GF-D8 (cell line): Measurements from ENCODE around the gene GNA12.
A peak's percentile ranks its signal among the peaks of the same experiment; 100 is the strongest.
"Not testable (repeated sequence)": the region's sequence is repeated elsewhere in the genome, so short reads cannot be mapped to it uniquely, and the experiment has no call there.

Experiments
- DNase-seq: peaks from one replicate; lab custom pipeline; 2025; lab: John Stamatoyannopoulos, UW

Gene GNA12

DNA sequence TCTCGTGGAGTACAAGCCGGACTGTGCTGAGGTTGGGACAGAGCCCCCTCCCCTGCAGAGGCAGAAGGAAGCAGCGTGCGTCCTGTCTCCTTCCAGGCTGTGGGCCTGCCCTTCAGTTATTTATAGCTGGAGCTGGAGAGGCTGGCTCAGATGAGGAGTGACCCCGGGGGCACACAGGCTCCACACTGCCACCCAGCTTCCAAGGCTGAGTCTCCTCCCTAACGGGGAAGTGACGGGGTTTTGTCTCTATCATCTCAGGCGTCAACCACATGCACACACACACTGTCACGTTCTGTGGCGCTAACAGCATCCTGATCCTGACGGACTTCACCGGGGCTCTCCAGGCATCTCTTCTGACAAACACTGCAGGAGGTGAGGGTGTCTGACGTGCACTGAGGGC, 130.7 kb downstream of the GNA12 start:
- no peak for DNase-seq

DNA sequence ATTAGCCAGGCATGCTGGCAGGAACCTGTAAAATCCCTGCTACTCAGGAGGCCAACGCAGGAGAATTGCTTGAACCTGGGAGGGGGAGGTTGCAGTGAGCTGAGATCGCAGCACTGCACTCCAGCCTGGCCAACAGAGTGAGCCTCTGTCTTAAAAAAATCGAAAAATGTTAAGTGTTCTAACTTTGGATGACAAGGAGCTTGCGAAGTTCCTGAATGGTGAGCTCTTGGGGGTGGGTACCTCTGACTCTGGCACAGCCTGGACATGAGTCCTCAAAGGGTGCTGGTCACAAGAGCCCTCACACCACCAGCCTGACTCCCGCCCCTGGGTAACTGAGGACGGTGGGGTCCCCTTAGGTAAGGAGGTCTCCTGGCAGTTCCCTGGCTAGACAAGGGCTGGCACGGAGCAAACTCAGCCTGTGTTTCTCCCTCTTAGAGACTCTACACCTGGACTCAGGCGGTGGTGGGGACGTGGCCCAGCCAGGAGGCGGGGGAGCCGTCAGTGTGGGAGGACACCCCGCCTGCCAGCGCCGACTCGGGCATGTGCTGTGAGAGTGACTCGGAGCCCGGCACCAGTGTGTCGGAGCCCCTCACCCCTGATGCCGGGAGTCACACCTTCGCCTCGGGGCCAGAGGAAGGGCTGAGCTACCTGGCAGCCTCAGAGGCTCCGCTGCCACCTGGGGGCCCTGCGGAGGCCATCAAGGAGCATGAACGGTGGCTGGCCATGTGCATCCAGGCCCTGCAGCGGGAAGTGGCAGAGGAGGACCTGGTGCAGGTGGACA, 132.0 kb downstream of the GNA12 start:
- DNase-seq: no peak

DNA sequence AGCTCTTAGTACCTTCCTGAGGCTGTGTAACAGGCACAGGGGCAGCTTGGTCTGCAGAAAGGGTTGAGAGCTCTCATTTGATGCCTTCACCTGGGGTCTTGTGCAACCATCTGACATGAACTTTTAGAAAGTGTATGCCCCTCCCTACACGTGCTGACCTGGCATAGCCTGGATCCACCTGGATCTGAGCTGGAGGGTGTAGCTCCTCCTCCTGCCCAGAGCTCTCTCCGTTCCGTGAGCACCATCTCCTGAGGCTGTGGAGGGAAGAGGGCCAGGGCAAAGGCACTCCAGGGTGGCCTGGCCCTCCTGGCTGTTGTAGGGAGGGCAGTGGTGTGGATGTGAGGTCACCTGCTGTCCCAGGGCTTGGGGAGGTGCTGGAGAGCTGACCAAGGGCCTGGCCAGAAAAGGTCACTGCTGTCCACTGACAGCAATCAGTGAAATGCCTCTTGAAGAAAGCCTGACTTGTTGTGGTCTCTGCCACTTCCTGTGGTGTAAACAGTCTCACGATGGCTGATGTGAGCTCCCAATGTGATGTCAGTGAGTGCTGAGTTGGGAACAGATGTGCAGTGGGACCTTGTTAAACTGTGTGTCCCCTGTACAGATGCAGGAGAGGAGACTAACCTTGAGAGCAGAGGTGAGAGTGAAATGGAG, 133.1 kb downstream of the GNA12 start:
- peak; percentile 56 for DNase-seq

DNA sequence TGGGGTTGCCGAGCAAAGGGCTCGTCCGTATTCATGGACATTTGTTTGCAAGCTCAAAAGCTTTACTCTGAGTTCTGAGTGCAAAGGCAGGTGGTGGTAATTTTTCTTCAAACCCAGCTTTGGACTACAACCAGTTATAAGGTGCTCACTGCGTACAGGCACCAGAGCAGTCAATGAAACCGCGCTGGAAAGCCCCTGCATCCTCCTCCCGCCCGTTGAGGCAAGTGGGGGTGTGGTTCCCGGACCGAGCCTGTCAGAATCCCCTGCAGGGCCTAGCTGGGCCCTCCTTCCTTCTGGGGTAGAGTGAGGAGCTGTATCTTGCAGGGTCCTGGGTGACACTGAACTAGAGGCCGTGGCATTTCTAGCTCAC, 133.8 kb downstream of the GNA12 start:
- DNase-seq: no peak

DNA sequence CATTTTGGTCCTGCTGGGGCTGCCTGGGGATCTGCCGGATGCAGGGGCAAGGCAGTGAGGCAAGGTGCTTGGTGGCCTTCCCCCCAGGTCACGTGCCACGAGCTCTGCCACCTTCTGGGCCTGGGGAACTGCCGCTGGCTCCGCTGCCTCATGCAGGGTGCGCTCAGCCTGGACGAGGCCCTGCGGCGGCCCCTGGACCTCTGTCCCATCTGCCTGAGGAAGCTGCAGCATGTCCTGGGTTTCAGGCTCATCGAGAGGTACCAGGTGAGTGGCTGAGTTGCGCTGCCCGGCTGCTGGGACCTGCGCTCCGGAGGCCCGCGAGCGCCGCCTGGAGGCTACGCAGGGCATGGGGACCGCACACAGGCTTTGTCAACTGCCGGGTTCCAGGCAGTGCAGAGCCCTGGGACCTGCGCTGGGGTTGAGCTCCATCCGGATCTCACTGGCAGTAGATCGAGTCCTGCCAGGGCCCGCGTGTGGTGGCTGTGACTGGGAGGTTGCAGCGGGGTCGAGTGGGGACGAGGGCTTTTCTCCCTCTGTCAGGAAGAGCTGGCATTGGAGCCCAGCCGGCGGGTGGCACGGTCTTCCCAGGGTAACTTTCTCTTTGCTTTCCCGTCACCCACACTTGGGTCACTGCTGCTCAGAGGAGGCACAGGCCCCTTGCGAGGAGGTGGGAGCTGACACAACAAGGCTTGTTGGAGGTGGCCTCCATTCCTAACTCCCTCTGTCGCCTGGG, 134.4 kb downstream of the GNA12 start:
- DNase-seq: peak; percentile 11

DNA sequence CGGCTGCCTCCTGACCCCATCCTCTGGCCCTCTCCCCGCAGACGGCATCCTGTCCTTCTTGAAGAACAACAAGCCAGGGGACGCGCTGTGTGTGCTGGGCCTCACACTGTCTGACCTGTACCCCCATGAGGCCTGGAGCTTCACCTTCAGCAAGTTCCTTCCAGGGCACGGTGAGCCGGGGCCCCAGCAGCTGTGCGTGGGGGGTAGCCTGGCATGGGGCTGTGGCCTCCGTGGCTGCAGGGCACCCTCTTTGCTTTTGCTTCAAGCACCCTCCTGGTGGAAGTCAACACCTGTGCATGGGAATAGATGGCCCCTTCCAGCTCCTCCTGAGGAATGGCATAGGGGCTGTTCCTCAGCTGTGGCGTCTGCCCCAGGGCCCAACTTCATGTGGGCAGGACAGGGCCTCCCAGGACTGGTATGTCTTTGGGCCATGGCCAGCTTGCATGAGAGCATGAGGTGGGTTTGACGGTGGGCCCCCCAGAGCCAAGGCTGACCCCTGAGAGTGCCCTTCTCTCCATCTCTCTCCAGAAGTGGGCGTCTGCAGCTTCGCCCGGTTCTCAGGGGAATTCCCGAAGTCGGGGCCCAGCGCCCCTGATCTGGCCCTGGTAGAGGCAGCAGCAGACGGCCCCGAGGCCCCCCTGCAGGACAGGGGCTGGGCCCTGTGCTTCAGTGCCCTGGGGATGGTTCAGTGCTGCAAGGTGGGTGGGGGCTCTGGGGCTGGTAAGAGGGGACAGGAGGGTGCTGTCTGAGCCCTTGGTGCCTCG, 135.4 kb downstream of the GNA12 start:
- DNase-seq: no peak

DNA sequence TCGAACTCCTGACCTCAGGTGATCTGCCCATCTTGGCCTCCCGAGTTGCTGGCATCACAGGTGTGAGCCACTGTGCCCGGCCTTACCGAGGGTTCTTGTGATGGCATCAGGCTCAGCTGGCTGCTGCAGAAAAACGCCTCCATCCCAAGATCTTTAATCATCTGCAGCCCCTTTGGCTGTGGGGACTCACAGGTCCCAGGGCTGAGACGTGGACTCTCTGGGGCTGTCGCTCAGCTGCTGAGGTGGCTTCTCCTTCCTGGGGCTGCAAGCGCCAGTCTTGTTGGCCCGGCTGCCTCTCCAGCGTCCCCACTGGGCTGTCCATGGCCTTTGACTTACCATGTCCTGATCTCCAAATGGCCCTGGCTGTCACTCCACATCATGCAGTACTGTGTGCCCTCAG, 136.1 kb downstream of the GNA12 start:
- no peak for DNase-seq

DNA sequence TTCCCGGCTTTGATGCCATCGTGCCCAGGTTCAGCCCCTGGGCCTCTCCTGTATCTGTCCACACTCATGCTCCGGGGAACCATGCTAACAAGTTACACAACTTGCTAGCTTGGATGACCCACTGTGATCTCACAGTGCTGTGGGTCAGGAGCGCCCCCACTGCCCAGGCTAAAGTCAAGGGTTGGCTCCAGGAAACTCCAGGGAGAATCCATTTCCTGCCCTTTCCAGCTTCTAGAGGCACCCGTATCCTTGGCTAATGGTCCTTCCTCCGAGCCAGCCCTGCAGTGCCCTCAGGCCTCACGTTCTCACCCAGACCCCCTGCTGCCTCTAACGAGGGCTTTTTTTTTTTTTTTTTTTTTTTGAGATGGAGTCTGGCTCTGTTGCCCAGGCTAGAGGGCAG, 136.6 kb downstream of the GNA12 start:
- no peak for DNase-seq

DNA sequence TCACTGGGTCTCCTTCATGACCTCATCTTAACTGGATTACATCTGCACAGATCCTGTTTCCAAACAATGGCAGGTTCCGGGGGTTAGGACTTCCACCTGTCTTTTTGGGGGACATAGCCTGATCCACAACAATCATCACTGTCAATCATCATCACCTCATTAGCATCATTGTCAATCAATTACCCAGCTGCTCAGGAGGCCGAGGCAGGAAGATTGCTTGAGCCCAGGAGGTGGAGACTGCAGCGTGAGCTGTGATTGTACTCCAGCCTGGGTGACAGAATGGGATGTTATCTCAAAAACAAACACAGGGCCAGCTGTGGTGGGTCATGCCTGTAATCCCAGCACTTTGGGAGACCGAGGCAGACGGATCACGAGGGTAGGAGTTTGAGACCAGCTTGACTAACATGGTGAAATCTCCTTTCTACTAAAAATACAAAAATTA, 137.4 kb downstream of the GNA12 start:
- no peak for DNase-seq

DNA sequence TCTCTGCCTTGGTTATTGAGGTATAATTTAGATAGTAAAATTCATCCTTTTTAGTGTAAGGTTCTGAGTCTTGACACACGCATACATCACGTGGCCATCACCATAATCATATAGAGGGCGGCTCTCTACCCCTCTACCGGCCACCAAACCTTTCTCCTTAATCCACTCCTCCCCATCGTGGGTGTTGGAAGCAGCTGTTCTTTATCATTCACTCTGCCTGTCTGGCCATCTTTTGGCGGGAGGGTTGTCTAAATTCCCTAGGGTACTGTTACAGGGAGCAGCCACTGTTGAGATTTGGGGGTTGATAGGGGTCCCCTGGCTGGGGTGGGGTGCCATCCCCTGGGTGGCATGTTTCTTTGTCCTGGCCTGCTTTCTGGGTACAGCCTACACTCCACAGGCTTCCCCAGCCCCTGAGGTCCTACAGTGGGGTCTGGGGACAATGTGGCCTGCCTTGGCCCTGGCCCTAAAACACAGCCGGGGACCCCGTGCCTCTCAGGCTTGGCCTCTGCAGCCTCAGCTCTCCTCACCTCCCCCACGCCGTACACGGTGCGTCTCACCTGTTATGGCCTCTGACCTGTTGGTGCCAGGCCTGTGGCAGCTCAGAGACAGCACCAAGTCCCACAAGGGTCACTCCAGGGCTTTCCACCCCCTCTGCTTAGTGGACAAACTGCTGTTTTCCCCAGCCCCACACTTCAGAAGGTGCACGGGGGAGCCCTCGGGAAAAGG, 138.6 kb downstream of the GNA12 start:
- no peak for DNase-seq

DNA sequence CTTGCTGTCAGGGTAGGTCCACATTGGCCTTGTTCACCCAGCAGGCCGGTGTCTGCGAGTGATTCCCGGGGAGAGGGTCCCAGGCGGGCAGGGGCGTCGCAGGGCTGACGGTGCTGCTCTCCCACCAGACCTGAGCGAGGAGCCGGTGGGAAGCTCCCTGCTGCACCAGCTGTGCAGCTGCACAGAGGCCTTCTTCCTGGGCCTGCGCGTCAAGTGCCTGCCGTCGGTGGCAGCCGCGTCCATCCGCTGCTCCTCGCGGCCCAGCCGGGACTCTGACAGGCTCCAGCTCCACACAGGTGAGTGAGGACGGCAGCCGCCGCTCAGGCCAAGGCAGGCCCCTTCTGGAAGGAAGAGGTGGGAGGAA, 141.5 kb downstream of the GNA12 start:
- no peak for DNase-seq

DNA sequence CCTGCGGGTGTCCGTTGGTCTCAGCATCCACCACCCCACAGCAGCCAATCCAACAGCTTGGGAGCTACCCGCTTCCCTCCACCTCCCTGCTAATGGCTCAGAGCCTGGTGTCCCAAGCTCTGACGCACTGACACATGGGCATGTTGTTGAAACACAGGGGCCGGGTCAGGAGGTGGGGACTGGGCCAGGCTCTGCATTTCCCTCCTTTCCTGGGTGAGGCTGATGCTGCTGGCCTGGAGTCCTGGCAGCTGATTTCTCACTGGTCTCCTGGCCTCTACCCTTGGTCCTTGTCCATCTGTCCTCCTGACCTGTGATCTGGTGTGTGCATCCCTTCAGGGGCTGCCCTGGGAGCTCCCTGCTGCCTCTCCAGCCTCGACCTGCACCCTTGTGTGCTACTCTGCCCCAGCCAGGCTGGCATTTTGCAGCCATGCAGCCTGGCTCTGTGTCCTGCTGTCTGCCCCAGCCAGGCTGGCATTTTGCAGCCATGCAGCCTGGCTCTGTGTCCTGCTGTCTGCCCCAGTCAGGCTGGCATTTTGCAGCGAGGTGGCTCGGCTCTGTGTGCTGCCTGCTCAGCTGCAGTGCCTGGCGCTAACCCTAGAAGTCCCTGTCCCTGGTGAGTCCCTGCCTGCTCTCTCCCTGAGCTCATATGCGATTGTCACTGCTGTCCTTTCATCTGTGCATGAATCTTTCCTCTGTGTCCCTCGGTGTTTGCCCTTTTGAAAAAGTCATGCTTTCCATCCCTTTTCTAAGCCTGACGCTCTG, 142.1 kb downstream of the GNA12 start:
- DNase-seq: no peak

DNA sequence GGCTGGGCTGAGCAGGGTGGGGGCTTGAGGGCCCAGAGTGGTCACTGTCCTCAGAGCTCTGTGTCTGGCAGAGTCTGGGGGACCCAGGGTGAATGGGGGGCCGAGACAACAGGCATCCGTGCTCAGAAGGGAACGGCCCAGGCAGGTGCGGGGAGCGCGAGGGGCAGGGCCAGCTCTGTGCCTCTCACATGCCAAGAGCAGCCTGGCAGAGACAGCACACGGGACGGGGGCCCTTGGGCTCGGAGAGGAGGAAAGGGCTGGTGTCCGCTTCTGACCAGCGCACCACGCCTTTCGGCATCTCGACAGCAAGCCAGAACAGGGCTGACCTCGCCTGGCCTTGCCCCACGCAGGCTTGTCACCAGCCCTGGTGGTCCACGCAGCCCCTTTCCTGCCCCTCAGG, 142.7 kb downstream of the GNA12 start:
- no peak for DNase-seq

DNA sequence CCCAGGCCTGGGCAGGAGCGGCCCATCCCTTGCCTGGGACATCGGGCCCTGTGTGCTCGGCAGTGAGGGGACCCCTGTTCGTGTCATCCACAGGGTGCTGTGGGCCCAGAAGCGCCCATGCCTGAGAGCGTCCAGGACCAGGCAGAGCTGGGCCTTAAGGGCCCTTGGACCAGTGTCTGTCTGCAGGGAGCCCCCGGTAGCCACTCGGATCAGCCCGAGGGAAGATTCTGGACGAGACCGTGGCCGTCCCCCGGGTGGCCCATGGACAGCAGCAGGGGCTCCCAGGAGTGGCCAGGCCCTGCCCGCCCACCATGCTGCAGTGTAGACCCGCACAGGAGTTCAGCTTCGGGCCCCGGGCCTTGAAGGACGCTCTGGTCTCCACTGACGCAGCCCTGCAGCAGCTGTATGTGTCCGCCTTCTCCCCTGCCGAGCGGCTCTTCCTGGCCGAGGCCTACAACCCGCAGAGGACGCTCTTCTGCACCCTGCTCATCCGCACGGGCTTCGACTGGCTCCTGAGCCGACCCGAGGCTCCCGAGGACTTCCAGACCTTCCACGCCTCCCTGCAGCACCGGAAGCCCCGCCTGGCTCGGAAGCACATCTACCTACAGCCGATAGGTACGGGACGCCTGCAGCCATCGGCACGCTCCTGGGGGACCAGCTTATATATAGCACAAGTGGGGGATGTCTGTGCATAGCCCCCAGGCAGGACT, 143.8 kb downstream of the GNA12 start:
- DNase-seq: no peak

DNA sequence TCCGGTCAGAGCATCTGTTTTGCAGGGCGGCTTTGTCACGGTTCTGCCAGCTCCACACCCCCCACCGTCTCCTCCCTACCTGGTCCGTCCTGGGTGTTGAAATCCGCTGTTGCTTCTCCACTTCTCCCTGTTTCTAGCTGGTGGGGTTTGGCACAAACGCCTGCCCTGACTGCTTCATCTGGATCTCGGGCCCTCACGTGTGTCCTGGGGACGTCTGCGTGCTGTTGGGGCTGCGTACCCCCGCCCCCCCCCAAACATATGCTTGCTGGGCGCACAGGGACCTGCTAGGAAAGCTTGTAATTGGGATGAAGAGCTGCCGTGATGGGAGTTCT, 144.9 kb downstream of the GNA12 start:
- no peak for DNase-seq

DNA sequence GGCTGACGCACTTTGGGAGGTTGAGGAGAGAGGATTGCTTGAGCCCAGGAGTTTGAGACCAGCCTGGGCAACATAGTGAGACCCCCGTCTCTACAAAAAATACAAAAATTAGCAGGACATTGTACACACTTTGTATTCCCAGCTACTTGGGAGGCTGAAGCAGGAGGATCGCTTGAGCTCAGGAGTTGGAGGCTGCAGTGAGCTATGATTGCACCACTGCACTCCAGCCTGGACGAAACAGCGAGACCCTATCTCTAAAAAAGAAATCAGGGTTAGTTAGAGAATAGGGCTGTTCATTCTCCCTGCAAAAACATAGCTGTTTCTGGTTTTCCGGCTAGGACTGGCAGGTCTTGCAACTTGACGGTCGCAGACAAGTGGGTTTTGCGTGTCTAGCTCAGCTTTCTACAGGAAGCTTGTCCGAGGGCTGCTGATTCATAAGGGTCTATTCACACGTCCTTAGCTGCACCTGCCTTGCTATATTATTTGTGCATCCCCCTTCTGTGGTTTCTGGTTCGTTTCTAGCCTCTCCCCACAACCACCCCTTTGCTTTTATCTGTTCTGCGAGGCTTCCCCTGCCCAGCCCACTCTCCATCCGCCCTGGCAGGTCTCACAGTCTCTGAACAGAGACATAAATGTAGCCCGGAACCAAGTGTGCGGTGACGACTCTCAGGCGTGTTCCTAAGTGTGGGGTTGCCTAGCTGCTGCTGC, 145.4 kb downstream of the GNA12 start:
- DNase-seq: peak; percentile 55

DNA sequence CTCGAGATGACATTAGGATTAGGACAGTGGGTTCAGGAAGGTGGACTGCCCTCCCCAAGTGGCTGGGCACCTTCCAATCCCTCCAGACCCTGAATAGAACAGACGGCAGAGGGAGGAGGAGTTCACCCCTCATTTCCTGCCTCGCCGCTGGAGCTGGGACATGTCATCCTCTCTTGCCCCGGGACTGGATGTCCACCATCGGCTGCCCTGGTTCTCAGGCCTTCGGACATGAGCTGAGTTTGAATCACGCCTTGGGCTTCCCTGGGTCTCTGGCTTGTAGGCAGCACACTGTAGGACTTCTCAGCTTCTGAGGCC, 150.0 kb downstream of the GNA12 start:
- DNase-seq: not testable (repeated sequence)

DNA sequence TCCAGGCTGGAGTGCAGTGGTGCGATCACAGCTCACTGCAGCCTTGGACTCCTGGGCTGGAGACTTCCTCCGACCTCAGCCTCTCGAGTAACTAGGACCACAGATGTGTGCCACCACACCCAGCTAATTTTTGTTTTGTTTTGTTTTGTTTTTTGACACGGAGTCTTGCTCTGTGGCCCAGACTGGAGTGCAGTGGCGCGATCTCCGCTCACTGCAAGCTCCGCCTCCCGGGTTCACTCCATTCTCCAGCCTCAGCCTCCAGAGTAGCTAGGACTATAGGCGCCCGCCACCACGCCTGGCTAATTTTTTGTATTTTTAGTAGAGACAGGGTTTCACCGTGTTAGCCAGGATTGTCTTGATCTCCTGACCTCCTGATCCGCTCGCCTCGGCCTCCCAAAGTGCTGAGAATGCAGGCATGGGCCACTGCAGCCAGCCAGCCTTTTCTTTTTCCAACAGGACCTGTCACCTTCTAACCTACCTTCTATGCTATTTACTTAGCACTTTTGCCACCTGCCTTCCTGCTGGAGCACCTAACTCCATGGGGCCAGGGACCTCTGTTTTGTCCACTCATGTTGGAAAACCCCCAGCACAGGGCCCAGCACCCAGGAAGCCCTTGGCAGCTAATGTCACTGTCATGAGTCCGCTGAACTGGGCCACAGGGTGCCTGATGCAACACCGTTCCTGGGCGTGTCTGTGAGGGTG, 150.5 kb downstream of the GNA12 start:
- not testable (repeated sequence) for DNase-seq

DNA sequence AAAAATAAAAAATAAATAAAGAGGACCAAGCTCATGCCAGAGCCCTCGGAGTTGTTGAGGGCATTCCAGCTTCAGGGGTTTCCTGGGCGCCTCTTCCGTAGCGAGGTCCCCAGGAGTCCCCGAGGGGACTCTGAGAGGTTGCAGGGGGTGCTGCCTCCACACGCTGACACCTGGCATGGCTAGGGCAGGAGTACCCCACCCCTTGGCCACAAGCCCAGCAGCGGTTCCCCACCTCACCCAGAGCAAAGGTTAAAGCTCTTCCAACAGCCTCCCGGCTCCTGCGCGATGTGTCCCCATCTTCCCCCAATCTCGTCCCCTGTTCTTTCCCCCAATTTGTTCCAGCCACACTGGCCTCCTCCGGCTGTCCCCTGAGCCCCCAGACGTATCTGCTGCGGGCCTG, 151.6 kb downstream of the GNA12 start:
- no peak for DNase-seq
